ENCODE data around the gene CAMKMT. TPM values are rescaled to one million over a fixed set of nuclear protein-coding genes. Genes with fewer than 3 reads are reported as not detected.

CAMKMT gene
- total and polyA plus RNA-seq, 9 of the 15 experiments (the other 6 are each of a cell fraction or from before 2014, with no cell fraction given): 1.6 to 15.3 (median 7.4) TPM

GRCh38 chr2:44354761-44355160, 7.0 kb upstream of the CAMKMT start (continued):
- TF ChIP-seq HDAC2 (IDR thresholded peaks at IDR 0.05): no peak
- no peak for TF ChIP-seq NFE2L1 (tag; IDR thresholded peaks at IDR 0.05; ENCODE audit: borderline replicate concordance, low read depth)
- TF ChIP-seq RCOR1 (IDR thresholded peaks at IDR 0.05; ENCODE audit: borderline replicate concordance in 1 of 2, low read depth in 2 of 2, low read length in 2 of 2): peak in 1 of 2 experiments; percentile 5; a peak in 1 of 4 replicates
- peak; percentile 28; the same call in 1 of the 2 replicates for TF ChIP-seq NCOR1 (IDR thresholded peaks at IDR 0.05)
- peak; percentile 24; the same call in 1 of the 2 replicates for TF ChIP-seq TCF3 (CRISPR knock-in tag; IDR thresholded peaks at IDR 0.05)
- TF ChIP-seq OTX1 (CRISPR knock-in tag; IDR thresholded peaks at IDR 0.05): no peak
- TF ChIP-seq CBFA2T2 (conservative IDR thresholded peaks at IDR 0.05): peak; percentile 48
- TF ChIP-seq CTBP1 (IDR thresholded peaks at IDR 0.05; ENCODE audit: borderline replicate concordance): no peak
- peak; percentile 61 for TF ChIP-seq TEAD4 (IDR thresholded peaks at IDR 0.05; ENCODE audit: low read length)
- TF ChIP-seq TEAD4 (CRISPR knock-in tag; IDR thresholded peaks at IDR 0.05; ENCODE audit: borderline replicate concordance): no peak
- no peak for TF ChIP-seq ETV1 (tag; conservative IDR thresholded peaks at IDR 0.05; ENCODE audit: low read depth)
- no peak for TF ChIP-seq ZNF174 (CRISPR knock-in tag; IDR thresholded peaks at IDR 0.05)

GRCh38 chr2:44358503-44358902, 3.2 kb upstream of the CAMKMT start:
- Histone ChIP-seq H3K4me3 (no peak overlapping the region), H3K9me3 (replicated peaks; ENCODE audit: control insufficient read depth, insufficient read depth, low read depth, low read length) (no peaks in the 10 kb centered on the region), H3K27me3 (ENCODE audit: control insufficient read depth in 2 of 2, insufficient read depth in 2 of 2, low read length in 2 of 2) (no peaks in the 10 kb centered on the region), H3K4me2 (ENCODE audit: insufficient read depth, low read length) (no peak overlapping the region), H3K36me3 (ENCODE audit: control insufficient read depth, insufficient read depth, low read length) (peaks cover 5% of the 10 kb centered on the region; the same call in 1 of the 3 replicates), H3K79me2 (ENCODE audit: control insufficient read depth, insufficient read depth, low read length) (peaks cover 37% of the 10 kb centered on the region), H3K27ac (ENCODE audit: extremely low read depth, low read depth, low read length) (no peak overlapping the region), H3K4me1 (replicated peaks in 1 of 2; ENCODE audit: control insufficient read depth in 2 of 2, insufficient read depth in 2 of 2, low read length in 2 of 2) (peaks cover 0 to 4% of the 10 kb centered on the region in 2 experiments; a peak in 2 of 5 replicates), H4K20me1 (replicated peaks; ENCODE audit: control insufficient read depth, insufficient read depth, low read length) (no peaks in the 10 kb centered on the region; the same call in 1 of the 2 replicates), H3K9me1 (ENCODE audit: control insufficient read depth, insufficient read depth, low read length) (no peaks in the 10 kb centered on the region), H2AFZ (ENCODE audit: low read depth, low read length) (no peak overlapping the region), H3K9ac (ENCODE audit: insufficient read depth in 1 of 2, low read depth in 2 of 2, low read length in 2 of 2) (no peak overlapping the region)
- no TSS peak for BruUV-seq (replicated peaks)
- POLR2A ChIA-PET: interaction anchor here (0.6 to 4.7 kb wide), 3 partner anchors 10 to 30 kb away, joined by 3 to 40 read pairs (median 4); no protein-coding TSS in a partner anchor
- ATAC-seq: no peak
- peak in 1 of 4 experiments; percentile 25 for DNase-seq (ENCODE audit: extremely low read depth in 1 of 4, low spot score in 3 of 4)
- intact Hi-C loops (cut with micrococcal nuclease): no loop called here
- CTCF ChIA-PET (ENCODE audit: low intra/inter-chr PET ratio): no interaction called here
- 82% methylated on average over 3 of the region's 3 CpGs for WGBS (ENCODE audit: insufficient coverage, low coverage, missing lambda C conversion rate)
- FAIRE-seq: no peak
- in situ Hi-C loops (cut with MboI): no loop called here
- TF ChIP-seq NFIC (IDR thresholded peaks at IDR 0.05): 0 out of 2 replicates have a peak, but pooled peaks have one; percentile 7
- TF ChIP-seq, protein P1, sequence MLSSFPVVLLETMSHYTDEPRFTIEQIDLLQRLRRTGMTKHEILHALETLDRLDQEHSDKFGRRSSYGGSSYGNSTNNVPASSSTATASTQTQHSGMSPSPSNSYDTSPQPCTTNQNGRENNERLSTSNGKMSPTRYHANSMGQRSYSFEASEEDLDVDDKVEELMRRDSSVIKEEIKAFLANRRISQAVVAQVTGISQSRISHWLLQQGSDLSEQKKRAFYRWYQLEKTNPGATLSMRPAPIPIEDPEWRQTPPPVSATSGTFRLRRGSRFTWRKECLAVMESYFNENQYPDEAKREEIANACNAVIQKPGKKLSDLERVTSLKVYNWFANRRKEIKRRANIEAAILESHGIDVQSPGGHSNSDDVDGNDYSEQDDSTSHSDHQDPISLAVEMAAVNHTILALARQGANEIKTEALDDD (IDR thresholded peaks at IDR 0.05): no peak
